SK-N-SH (cell line): ENCODE measurements around the gene ERLIN1.

ENCODE experiments used
- CTCF ChIP-seq: fragments of 200-600 bp; sonication (generic); IDR thresholded peaks from 2 replicates; pipeline ENCODE4 v1.6.1; 2017; ENCODE audit warnings: antibody characterized with exemption, mild to moderate bottlenecking, moderate library complexity
- POLR2AphosphoS5 ChIP-seq: IDR thresholded peaks from 2 replicates; pipeline ENCODE4 v1.6.1; 2012; ENCODE audit warnings: low read depth, low read length
- SIN3A ChIP-seq: IDR thresholded peaks from 2 replicates; pipeline ENCODE4 v1.6.1; 2012; ENCODE audit warnings: low read depth, mild to moderate bottlenecking, low read length, moderate library complexity, borderline replicate concordance
- TF ChIP-seq, protein P1 (sequence below): IDR thresholded peaks from 2 replicates; pipeline ENCODE4; 2012

GRCh38 chr10:100106865-100107264, 79.0 kb downstream of the ERLIN1 start:
- TF ChIP-seq SIN3A (no peak), CTCF (no peak), POLR2AphosphoS5 (no peak)
- TF ChIP-seq, protein P1, sequence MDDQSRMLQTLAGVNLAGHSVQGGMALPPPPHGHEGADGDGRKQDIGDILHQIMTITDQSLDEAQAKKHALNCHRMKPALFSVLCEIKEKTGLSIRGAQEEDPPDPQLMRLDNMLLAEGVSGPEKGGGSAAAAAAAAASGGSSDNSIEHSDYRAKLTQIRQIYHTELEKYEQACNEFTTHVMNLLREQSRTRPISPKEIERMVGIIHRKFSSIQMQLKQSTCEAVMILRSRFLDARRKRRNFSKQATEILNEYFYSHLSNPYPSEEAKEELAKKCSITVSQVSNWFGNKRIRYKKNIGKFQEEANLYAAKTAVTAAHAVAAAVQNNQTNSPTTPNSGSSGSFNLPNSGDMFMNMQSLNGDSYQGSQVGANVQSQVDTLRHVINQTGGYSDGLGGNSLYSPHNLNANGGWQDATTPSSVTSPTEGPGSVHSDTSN, result no peak
